NCI-H2107 treated with DMSO at 0.1 percent for 48 hours (cell line): Measurements from ENCODE around the gene MPP3.
A peak's percentile ranks its signal among the peaks of the same experiment; 100 is the strongest.
"Not testable (repeated sequence)": the region's sequence is repeated elsewhere in the genome, so short reads cannot be mapped to it uniquely, and the experiment has no call there.

Experiments used
- DNase-seq: peaks from one replicate; lab custom pipeline; 2025; ENCODE audit not compliant: unreplicated experiment; lab: John Stamatoyannopoulos, UW

MPP3 gene, protein sequence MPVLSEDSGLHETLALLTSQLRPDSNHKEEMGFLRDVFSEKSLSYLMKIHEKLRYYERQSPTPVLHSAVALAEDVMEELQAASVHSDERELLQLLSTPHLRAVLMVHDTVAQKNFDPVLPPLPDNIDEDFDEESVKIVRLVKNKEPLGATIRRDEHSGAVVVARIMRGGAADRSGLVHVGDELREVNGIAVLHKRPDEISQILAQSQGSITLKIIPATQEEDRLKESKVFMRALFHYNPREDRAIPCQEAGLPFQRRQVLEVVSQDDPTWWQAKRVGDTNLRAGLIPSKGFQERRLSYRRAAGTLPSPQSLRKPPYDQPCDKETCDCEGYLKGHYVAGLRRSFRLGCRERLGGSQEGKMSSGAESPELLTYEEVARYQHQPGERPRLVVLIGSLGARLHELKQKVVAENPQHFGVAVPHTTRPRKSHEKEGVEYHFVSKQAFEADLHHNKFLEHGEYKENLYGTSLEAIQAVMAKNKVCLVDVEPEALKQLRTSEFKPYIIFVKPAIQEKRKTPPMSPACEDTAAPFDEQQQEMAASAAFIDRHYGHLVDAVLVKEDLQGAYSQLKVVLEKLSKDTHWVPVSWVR

DNA sequence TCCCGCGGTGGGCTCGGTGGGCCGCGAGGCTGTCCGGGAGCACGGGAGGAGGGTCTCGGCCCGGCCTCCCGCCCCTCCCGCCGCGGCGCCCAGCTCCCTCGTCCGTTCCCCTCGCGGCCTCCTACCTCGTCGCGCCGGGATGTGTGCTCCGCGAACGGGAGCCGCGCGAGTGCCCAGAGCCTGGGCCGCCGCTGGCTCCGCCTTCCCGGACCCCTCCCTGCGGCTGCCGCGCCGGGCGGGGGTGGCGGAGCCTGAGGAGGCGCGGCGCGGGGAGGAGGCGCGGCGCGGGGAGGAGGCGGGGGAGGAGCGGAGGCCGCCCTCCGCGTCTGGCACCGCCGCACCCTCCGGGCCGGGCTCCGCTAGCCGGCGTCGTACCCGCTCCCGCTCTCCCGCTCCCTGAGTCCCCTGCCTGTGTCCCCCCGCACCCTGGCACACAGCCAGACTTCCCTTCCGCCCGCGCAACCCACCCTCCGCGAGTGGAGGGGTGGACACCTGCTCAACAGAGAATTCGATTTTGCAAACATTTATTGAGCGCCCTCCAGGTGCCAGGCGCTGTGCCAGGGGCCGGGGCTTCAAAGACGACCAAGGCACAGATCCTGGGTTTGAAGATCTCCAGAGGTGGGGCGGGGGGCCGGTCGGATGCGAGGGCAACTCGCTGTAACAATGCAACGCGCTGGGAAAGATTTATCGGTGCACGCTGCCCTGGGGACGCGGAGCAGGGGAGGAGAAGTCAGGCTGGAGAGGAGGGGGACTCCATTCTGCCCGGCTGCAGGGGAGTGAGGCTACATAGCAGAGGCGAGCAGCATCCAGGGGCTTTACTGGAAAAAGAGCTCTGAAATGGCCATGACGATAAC lies at the start of gene MPP3:
MPP3 (minus strand) TSS at position 171 of the 854 bp plus-strand sequence. CDS start 1,240 bp downstream, outside the sequence.
- DNase-seq = no peak

DNA sequence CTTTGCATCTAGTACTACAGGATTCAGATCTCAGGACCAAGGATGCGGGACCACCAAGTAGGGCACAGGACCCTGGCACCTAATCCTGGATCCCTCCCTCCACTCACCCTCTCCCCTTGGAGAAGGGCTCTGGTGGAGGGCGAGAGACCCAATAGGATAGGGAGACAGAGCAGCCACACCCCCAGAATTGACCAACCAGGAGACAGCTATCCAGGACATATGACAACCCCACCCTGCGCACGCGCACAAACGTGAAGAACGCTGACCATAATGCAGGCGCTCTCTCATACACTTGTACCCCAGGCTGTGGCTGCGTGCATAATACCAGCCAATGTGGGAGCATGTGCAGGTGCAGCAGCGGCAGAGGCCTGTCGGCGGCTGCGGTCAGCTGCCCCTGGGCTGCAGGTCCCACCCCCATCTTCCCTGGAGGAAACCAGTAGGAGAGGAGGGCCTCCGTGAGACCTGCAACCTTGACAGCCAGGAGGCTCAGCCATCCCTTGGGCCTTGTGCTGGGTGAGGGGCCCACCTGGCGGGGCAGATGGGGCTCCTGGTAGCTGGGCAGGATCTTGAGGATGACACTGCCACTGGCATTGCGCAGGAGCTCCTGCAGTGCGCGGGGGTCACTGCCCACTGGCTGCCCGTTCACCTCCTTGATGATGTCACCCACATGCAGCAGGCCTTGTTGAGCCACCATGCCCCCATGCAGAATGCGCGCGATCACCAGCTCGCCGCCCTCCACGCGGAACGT lies 49.0 kb upstream of the MPP3 start:
- DNase-seq = no peak

DNA sequence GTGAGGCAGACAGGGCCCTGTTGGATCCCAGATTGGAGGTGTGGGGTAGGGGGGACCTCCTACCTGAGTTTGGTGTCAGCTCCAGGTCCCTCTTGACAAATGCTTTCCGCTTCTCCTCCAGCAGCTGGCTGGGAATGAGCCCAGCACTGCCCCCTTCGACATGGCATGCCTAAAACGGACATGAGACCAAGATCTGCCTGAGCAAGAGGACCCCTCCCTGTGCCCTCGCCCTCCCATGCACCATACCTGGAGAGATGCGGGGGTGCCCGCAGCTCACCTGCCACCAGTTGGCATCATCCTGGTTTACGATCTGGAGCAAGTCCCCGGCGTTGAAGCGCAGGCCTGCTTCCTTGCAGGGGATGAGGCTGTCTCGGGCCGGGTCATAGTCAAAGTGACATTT lies 48.2 kb upstream of the MPP3 start:
- DNase-seq = no peak

DNA sequence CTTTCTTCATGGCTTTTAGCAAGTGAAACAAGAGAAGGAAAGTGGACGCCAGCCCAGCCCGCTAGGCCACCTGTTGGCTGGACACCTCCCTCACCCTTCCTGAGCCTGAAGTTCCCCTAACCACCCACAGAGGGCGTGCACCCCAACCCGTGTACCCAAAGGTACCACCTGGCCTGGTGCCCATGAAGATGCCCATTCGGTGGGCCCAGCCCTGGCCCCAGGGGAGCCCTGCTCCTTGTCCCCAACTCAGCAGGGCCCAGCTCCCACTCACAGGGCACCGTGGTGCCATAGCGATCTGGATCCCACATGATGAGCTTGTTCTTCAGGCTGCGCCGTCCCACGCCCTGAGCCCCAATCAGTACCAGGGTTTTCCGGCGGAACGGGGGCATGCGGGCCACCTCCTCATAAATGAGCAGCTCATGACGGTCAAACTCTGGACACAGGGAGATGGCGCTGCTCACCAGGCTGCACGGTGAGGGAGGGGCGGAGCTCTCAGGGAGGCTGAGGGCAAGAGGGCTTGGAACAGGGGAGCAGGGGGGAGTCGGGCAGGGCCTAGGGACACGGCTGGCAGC lies 47.6 kb upstream of the MPP3 start:
- peak; percentile 12 for DNase-seq

DNA sequence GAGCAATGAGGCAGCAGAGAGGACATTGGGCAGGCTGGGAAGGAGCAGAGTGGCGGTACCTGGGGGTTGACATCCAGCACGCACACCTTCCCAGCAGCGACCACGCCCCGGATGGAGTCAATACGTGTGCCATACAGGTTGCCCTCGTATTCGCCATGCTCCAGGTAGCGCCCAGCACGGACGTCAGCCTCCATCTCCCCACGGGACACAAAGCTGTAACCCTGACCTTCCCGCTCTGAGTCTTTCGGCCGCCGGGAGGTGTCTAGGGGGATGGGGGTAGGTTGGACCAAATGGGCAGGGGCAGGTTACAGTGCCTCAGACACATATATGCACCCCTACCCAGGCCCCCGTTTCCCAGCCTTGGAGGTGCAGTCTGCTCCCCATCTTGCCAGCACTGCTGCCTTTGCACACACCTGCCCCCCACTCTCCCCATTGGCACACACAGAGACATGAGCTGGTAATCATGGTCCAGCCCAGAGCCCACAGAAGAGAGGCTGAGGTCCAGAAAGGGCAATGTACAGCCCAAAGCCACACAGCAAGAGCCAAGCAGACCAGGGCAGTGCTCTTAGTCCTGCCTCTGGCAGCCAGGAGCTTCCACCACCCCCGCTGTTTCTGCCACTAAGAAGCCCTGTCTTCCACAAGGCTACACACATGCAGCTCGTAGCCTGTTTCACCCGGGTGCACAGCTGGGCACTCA lies 46.9 kb upstream of the MPP3 start:
- no peak for DNase-seq

DNA sequence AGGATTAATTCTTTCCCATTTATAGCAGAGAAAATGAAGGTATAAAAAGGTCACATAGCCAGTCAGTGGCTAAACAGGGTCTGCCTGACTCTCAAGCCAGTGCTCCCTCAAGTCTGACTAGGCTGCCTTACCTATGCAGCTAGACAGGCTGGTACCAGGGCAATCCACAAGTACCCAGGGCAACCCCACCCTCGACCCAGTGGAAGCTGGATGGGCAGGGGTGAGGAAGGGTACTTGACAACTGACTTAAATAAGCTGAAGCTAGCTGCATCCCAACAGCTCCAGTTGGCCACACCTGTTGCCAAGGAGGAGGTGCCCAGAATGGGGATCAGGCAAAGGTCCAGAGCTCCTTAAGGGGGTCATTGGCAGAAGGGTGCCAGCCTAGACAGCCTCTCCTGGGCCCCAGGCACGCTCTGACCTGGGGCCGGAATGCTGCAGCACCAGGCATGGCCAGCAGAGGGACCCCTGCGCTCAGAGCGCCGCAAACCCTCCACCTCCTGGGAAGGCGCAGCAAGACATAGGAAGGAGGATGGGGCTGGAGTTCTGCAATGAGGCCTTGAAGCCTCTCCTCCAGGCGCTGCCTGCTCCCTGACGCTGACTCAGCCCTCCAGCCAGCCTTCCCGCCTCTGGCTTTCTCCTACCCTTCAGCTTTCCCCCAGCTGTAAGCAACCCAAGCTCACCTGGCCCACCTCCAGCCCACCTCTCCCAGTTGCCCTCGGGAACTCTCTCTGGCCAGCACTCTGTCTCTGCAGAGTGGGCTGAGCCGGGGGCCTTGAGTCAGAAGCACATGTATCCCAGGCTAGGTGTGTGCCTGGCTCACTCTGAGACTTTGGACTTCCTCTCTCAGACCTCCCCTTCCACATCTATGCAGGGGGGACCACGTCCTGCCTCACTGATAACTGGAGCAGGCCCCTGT lies 45.6 kb upstream of the MPP3 start:
- DNase-seq = no peak

DNA sequence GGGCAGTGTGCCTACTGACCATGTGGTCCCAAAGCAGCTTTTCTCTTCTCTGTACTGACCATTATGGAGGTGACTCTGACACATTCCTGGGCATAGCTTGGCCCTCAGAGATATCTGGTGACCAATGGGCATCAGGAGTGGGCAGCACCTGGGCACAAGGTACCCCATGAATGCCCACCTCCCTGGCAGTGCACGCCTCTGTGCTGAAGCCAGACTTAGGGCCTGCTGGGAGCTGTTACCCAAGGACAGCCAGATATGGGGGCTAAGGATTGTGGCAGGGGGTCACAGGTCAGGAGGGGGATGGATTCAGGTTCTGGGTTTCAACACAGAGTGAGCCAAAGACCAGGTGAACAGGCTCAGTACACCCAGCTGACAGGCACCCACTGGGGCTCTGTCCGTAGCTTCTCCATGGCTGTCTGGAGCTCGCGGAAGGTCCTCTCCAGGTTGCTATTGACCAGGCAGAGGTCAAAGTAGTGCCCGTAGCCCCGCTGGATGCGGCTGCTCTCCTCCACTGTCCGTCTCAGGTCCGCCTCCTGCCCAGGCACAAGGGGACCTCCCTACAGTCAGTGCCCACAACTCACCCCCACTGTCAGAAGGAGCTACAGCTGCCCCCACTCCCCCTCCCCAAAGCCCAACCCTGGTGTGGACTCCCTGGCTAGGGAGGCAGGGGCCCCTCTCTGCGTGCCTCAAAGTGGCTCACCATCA lies 44.7 kb upstream of the MPP3 start:
- DNase-seq = no peak

DNA sequence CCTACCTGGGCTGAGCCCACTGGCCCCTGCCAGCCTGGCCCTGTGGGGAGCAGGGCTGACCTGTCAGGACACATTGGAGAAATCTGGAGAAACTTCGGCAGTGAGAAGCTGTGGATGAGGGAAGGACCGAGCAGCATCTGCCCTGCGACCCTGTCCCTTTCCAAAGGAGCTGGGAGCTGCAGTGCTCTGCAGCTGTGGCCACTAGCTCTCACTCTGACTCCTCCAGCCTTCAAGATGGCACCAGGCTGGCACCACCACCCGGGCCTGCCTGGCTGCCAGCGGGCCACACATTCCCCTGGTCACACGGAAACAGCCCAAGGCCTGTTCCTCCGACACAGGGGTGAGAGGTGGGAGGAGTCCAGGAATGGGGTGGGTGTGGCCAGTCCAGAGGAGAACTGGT lies 44.1 kb upstream of the MPP3 start:
- no peak for DNase-seq

DNA sequence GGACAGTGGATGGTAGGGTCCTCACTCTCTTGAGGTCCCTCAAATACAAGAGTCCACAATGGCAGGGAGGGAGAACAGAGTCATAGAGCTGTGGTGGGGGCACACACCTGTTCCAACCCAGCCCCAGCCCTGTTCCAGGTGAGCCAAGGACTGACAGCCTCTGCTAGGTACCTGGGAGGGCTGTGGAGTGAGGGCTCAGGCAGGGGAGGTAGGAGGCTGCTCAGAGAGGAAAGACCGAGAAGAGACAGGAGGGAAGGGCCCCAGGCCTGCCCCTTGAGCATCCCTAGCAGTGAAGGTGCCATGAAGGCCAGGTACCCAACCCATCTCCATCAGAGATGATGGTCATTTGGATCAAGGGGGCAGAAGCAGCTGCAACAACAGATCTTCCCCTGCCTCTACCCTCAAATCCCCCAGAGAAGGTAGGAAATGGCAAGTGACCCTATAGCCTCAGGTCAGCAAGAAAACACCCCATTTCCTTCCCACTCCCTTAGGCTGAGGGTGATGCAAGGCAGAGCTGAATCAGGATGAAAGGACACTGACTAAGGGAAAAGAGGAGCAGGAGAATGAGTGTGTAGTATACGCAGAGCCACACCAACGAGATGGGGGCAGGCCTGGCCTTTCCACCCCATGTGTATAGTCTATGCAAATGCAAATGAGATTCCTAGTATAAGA lies 42.7 kb upstream of the MPP3 start:
- DNase-seq = no peak

DNA sequence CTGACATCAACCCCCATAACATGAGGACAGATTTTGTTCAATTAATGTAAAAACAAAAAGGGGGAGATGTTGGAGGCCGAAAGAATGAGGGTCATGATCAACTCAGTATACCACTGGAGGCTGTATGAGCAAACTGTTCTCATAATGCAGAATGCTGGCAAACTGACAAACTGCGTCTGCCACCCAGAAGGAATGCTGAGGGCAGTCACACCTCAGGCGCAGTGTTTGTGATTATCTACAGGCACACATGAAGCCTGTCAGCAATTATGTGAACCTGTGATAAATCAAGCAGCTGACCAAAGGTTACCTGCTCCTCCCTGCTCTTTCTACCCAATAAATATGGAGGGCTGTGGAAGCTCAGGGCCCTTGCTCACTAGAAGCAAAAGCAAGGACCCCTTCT lies 41.3 kb upstream of the MPP3 start:
- DNase-seq = no peak

DNA sequence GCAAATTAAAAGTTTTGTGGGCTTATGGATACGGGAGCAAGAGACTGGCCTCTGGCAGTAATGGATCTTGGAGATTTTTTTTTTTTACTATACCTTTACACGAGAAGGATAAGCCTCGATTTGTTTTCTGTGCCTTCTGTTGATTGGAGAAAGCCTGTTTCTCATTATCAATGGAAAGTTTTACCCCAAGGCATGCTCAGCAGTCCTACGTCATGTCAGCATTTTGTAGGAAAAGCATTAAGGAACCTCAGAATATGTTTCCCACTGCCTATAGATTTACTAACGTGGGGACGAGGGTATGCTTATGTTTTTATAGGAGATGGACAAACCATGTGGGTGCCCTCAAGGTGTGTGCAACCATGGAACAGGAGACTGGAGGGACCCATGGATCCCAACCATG lies 40.9 kb upstream of the MPP3 start:
- no peak for DNase-seq

DNA sequence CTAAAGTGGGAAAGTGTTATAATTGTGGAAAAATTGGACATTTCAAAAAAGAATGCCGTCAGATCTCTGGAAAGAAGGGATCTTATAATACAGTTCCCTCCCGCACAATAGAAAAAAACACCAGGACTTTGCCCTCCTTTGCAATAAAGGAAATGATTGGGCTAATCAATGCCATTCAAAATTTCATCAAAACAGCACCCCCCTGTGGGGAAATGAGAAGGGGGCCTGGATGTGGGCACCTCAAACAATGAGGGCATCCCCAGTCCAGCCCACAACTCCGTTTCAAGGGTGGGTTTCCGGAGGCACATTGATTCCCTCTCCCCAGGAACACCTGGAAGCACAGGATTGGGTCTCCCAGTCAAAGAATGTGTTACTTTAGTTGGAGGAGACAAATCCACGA lies 40.1 kb upstream of the MPP3 start:
- no peak for DNase-seq

DNA sequence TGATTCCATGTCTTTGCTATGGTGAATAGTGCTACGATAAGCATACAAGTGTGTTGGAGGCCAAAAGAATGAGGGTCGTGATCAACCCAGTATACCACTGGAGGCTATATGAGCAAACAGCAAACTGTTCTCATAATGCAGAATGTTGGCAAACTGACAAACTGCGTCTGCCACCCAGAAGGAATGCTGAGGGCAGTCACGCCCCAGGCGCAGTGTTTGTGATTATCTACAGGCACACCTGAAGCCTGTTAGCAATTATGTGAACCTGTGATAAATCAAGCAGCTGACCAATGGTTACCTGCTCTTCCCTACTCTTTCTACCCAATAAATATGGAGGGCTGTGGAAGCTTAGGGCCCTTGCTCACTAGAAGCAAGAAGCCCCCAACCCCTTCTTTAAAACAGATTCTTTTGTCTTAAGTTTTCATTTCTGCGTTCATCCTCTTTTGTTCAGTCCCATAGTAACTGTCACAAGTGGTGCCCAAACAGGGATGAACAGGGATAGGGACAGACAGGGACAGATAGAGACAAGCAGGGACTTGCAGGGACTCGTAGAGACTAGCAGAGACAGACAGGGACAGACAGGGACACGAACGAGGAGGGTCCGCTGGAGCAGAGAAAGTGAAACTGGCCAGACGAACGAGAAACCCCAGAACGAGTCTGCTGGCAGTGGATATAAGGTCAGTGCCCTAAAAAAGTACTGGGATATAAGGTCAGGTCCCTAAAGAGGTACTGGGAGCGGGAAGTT lies 39.2 kb upstream of the MPP3 start:
- no peak for DNase-seq

DNA sequence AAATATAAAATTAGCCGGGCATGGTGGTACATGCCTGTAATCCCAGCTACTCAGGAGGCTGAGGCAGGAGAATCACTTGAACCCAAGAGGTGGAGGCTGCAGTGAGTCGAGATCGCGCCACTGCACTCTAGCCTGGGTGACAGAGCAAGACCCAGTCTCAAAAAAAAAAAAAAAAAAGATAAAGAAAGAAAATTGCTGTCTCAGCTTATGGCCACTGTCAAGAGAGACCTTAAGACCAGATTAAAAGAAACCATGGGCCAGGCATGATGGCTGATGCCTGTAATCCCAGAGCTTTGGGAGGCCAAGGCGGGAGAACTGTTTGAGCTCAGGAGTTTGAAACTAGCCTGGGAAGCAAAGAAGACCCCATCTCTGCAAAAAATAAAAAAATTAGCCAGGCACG lies 36.1 kb upstream of the MPP3 start:
- DNase-seq = not testable (repeated sequence)

DNA sequence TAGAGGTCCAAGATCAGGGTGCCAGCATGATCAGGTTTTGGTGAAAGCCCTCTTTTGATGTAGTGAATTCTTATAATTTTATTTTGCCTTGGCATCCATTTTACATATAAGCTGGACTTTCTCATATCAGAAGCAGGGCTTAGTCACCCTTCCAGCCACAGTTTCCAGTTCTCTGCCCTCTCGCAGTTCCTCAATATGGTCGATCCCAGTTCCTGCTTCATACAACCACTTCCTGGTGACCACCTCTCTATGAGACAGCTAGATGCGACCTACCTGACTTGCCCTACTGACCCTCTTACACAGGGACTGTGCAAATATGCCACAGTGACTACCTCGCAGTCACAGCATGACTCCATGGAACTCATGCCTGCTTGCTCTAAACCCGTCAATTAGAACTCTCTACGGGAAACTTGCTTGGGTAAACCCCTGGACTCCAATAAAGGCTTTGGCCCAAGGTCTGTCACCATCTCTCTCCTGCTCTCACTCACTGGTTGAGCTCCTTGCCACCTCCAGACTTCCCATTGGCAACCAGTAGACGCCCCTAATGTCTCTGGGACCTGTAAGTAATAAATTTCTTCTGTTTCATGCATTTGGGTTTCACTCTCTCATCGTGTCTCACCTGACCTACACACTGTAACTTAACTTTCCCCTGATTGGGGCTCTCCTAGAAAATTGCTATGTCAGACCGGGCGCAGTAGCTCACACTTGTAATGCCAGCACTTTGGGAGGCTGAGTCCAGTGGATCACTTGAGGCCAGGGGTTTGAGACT lies 35.5 kb upstream of the MPP3 start:
- no peak for DNase-seq

DNA sequence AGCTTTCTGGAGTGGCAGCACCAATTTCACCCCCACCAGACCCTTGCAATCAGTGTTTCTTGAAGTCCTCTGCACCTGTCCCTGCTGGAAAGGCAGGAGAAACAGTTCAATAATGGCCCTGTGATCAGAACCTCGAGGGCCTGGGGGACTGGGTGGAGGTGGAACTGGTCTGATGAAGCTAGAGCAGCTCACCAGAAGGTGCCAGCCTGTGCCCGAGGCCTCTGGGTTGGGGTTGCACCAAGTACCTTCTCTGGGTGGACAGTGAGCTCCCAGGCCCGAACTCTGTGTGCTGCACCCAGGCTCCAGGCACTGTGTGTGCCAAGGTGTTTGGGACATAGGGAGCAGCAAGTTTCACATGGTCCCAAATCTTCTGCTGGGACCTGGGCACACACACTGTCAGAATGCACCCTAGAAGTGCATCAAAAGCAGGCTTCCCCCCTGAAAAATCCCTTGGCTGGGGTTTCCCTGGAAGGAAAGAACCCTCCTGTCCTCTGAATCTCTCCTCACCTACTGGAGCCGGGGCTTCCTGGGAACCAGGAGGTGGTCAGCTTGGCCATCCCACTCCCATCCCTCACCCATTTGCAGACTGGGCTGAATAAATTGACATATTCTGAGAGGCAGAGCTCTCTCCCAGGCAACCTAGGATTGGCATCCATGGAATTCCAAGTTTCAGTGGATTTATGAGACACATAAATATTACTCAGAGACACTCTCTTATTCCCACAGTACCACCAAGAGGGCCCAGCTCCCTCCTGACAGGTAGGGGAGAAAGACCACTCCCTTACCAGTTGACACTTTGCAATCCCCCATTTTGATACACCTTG lies 31.4 kb upstream of the MPP3 start:
- no peak for DNase-seq
